HG02588 (cell line): Measurements from ENCODE around the gene DELE1.

Source experiments
- ATAC-seq: cut with Tn5 transposase; IDR thresholded peaks from one replicate; pipeline ENCODE4 v1.9.1; 2021; ENCODE audit warnings: mild to moderate bottlenecking, moderate library complexity; ENCODE audit not compliant: unreplicated experiment

DELE1 gene

DNA sequence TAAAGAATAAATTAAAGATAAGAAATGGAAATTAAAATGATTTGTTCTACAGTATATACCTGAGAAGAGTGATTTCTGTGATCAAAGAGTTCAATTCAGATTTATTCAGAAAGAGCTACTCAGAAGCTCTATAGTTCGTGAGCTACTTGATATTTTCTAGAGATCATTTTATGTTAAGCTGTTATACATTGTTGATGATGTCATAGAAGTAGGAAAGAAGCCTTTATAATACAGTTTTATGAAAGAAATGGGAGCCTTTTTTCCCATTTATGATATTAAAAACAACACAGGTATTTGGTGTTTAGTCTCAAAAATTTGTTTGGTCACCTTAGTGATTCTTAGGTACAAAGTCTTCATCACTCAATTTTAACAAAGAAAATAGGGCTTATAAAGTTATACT is 66.0 kb downstream of the DELE1 start:
- ATAC-seq = no peak
